Stomach (tissue), 9 donors: ENCODE data around the gene AFF1. TPM values are rescaled to one million over a fixed set of nuclear protein-coding genes. Genes with fewer than 3 reads are reported as not detected.
A peak's percentile ranks its signal among the peaks of the same experiment; 100 is the strongest.

Source experiments
- DNase-seq, 2 donors: peaks; one replicate each; pipeline versions ENCODE4 v3.0.0 to v3.0.0-alpha.2; 2013 to 2019
- H3K27ac ChIP-seq, 5 donors: fragments of 200-600 bp in 4 of 5; sonication (generic) in 4 of 5; one replicate each; pipeline ENCODE4 v1.5.1; 2013 to 2019; ENCODE audit warnings: mild to moderate bottlenecking in 1 of 5, moderate library complexity in 1 of 5
- H3K27me3 ChIP-seq, 3 donors: fragments of 200-600 bp; sonication (generic); one replicate each; pipeline ENCODE4 v1.5.1; 2017 to 2019; ENCODE audit warnings: mixed run types in 1 of 3
- H3K36me3 ChIP-seq, 4 donors: fragments of 200-600 bp; sonication (generic); 1 replicate in 3 of 4; 2 replicates in 1 of 4; pipeline ENCODE4 v1.5.1; 2016 to 2019
- H3K4me1 ChIP-seq, 4 donors: fragments of 200-600 bp; sonication (generic); one replicate each; pipeline ENCODE4 v1.5.1; 2016 to 2019
- H3K4me3 ChIP-seq, 4 donors: fragments of 200-600 bp; sonication (generic) in 3 of 4; one replicate each; pipeline ENCODE4 v1.5.1; 2016 to 2019; ENCODE audit warnings: mild to moderate bottlenecking in 1 of 4
- H3K9me3 ChIP-seq, 4 donors: fragments of 200-600 bp; sonication (generic); one replicate each; pipeline ENCODE4 v1.5.1; 2016 to 2019
- EP300 ChIP-seq: sonication (generic); formaldehyde crosslinking; IDR thresholded peaks from one replicate; pipeline ENCODE4 v1.6.1; 2017; ENCODE audit warnings: antibody characterized with exemption
- POLR2A ChIP-seq, 4 donors: fragments of 450-650 bp; IDR thresholded peaks; one replicate each; pipeline ENCODE4 v1.6.1; 2016; ENCODE audit warnings: antibody characterized with exemption in 4 of 4, control low read depth in 2 of 4, mild to moderate bottlenecking in 1 of 4, moderate library complexity in 1 of 4
- POLR2AphosphoS5 ChIP-seq, 3 donors: sonication (generic); formaldehyde crosslinking; IDR thresholded peaks; one replicate each; pipeline ENCODE4 v1.6.1; 2016; ENCODE audit warnings: antibody characterized with exemption in 3 of 3
- WGBS, 5 donors: extraction: QIAGEN DNeasy Blood & Tissue Kit in 3 of 5; methylation state at CpG; one replicate each; pipeline versions ENCODE4 v1.1.5 to v1.1.7; 2013 to 2018; 5-methylcytosine and 5-hydroxymethylcytosine counted together
- intact Hi-C: fragments of 100-400 bp; cut with DNase I; formaldehyde crosslinking; loops from one replicate; pipeline ENCODE4 v1.15.1; 2023; ENCODE audit warnings: low total_unique reads
- polyA plus RNA-seq, 3 donors: library from polyadenylated mRNA; stranded (reverse); fragments of 200-250 nt; gene quantifications; one replicate each; pipeline ENCODE4 v1.2.3, GENCODE V29; 2013
- total RNA-seq, 5 donors: library from RNA; depleted of rRNA; stranded (reverse); fragments of >200 nt; gene quantifications; one replicate each; pipeline versions ENCODE4 v1.1.0 to v1.2.3, GENCODE V29; 2014 to 2016
- TF ChIP-seq, protein P1 (sequence below), 7 experiments: fragments of 450-650 bp in 4 of 7; fragments of 200-600 bp in 3 of 7; sonication (generic) in 3 of 7; IDR thresholded peaks; one replicate each; pipeline ENCODE4 v1.5.1; 2016 to 2019; ENCODE audit warnings: antibody characterized with exemption in 7 of 7, control low read depth in 2 of 7, mild to moderate bottlenecking in 1 of 7
- donor health status: healthy with polysubstance abuse.
- donor health status: Bipolar disorder and iron deficiency.
- donor health status: healthy.

AFF1 gene
- total and polyA plus RNA-seq, 8 donors = 6.9 to 177 (median 59.1) TPM

GRCh38 chr4:87088186-87088585, 153.4 kb downstream of the AFF1 start:
- Histone ChIP-seq H3K36me3 (peaks cover 0 to 39% (median 33%) of the 10 kb centered on the region in 4 donors), H3K4me1 (peaks cover 5 to 53% (median 27%) of the 10 kb centered on the region in 4 donors), H3K27me3 (no peaks in the 10 kb centered on the region), H3K9me3 (no peaks in the 10 kb centered on the region), H3K27ac (no peak overlapping the region), H3K4me3 (no peak overlapping the region)
- TF ChIP-seq POLR2A (IDR thresholded peaks at IDR 0.05) (no peak), EP300 (no peak), POLR2AphosphoS5 (IDR thresholded peaks at IDR 0.05) (no peak)
- TF ChIP-seq, protein P1, sequence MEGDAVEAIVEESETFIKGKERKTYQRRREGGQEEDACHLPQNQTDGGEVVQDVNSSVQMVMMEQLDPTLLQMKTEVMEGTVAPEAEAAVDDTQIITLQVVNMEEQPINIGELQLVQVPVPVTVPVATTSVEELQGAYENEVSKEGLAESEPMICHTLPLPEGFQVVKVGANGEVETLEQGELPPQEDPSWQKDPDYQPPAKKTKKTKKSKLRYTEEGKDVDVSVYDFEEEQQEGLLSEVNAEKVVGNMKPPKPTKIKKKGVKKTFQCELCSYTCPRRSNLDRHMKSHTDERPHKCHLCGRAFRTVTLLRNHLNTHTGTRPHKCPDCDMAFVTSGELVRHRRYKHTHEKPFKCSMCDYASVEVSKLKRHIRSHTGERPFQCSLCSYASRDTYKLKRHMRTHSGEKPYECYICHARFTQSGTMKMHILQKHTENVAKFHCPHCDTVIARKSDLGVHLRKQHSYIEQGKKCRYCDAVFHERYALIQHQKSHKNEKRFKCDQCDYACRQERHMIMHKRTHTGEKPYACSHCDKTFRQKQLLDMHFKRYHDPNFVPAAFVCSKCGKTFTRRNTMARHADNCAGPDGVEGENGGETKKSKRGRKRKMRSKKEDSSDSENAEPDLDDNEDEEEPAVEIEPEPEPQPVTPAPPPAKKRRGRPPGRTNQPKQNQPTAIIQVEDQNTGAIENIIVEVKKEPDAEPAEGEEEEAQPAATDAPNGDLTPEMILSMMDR (IDR thresholded peaks at IDR 0.05) = no peak
- 91 to 94% (median 92%) methylated on average over 8 of the region's 8 CpGs for WGBS, 5 donors
- intact Hi-C loops = no loop called here
- DNase-seq = no peak

DNA sequence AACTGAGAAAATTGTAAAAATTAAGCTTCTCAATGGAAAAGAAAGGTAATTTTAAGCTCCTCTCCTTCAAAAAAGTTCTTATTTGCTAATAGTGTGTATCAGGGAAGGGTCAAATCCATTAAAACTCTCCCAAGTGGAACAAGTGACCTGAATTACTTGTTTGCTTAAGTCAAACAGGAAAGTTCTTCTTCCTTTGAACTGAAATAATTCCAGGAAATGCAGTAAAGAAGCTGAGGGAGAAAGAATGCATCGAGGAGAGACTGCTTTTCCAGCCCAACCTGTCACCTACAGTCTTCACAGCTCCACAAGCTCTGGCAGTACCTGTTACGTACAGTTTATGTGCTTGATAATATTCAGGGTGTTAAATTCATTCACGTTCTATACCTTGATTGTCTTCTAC, 154.6 kb downstream of the AFF1 start:
- Histone ChIP-seq H3K27me3 (no peaks in the 10 kb centered on the region), H3K4me1 (peaks cover 8 to 56% (median 33%) of the 10 kb centered on the region in 4 donors), H3K9me3 (no peaks in the 10 kb centered on the region), H3K27ac (peak overlapping the region in 2 of 5 donors; percentile 11 to 47), H3K36me3 (peaks cover 0 to 42% (median 31%) of the 10 kb centered on the region in 4 donors), H3K4me3 (no peak overlapping the region)
- WGBS, 5 donors = 31 to 53% (median 43%) methylated on average over 3 of the region's 3 CpGs
- peak in 1 of 2 donors; percentile 47 for DNase-seq
- intact Hi-C loops = no loop called here
- TF ChIP-seq POLR2AphosphoS5 (IDR thresholded peaks at IDR 0.05) (peak in 1 of 3 donors; percentile 32), EP300 (no peak), POLR2A (IDR thresholded peaks at IDR 0.05) (no peak)
- TF ChIP-seq, protein P1 (IDR thresholded peaks at IDR 0.05) = no peak

- Histone ChIP-seq H3K4me1 (peaks cover 8 to 56% (median 30%) of the 10 kb centered on the region in 4 donors), H3K4me3 (no peak overlapping the region), H3K36me3 (peaks cover 0 to 42% (median 33%) of the 10 kb centered on the region in 4 donors), H3K27ac (no peak overlapping the region), H3K27me3 (no peaks in the 10 kb centered on the region), H3K9me3 (no peaks in the 10 kb centered on the region)
- intact Hi-C loops = loop anchor here (10.0 kb wide), 2 partner anchors 96 to 166 kb away; no protein-coding TSS in a partner anchor
- TF ChIP-seq, protein P1 (IDR thresholded peaks at IDR 0.05) = no peak
- no peak for TF ChIP-seq EP300
- 95 to 97% (median 95%) methylated on average over 3 of the region's 3 CpGs for WGBS, 5 donors
- no peak for DNase-seq
Observed at GRCh38 chr4:87090305-87090704, 155.5 kb downstream of the AFF1 start.

- WGBS, 5 donors = 19 to 39% (median 31%) methylated on average over 4 of the region's 4 CpGs
- DNase-seq = peak; percentile 72 to 92
- Histone ChIP-seq H3K27ac (peak overlapping the region in 3 of 5 donors; percentile 28 to 70 (median 37)), H3K9me3 (no peaks in the 10 kb centered on the region), H3K4me1 (peaks cover 8 to 46% (median 26%) of the 10 kb centered on the region in 4 donors), H3K36me3 (peaks cover 0 to 39% (median 27%) of the 10 kb centered on the region in 4 donors), H3K27me3 (no peaks in the 10 kb centered on the region), H3K4me3 (no peak overlapping the region)
- intact Hi-C loops = loop anchor here (10.0 kb wide), 2 partner anchors 98 to 168 kb away; no protein-coding TSS in a partner anchor
- TF ChIP-seq POLR2AphosphoS5 (IDR thresholded peaks at IDR 0.05) (peak in 1 of 3 donors; percentile 76), POLR2A (IDR thresholded peaks at IDR 0.05) (no peak), EP300 (no peak)
- TF ChIP-seq, protein P1 (IDR thresholded peaks at IDR 0.05) = no peak
Observed at GRCh38 chr4:87092389-87093141, 157.8 kb downstream of the AFF1 start.
